HG03108 (cell line): Measurements from ENCODE around the gene LPIN1.
"Not testable (repeated sequence)": the region's sequence is repeated elsewhere in the genome, so short reads cannot be mapped to it uniquely, and the experiment has no call there.

ENCODE experiments used
- ATAC-seq: cut with Tn5 transposase; IDR thresholded peaks from one replicate; pipeline ENCODE4 v1.9.1; 2021; ENCODE audit warnings: moderate library complexity; ENCODE audit not compliant: unreplicated experiment

The LPIN1 gene

GRCh38 chr2:11807156-11808015 lies 61.0 kb downstream of the LPIN1 start:
- no peak for ATAC-seq

GRCh38 chr2:11808016-11808400 lies 61.6 kb downstream of the LPIN1 start:
- no peak for ATAC-seq

GRCh38 chr2:11809586-11810236 lies 63.3 kb downstream of the LPIN1 start:
- no peak for ATAC-seq

GRCh38 chr2:11810237-11810977 lies 64.0 kb downstream of the LPIN1 start:
- ATAC-seq: no peak

GRCh38 chr2:11811036-11811654 lies 64.7 kb downstream of the LPIN1 start:
- ATAC-seq: no peak

- ATAC-seq: no peak
Observed at GRCh38 chr2:11812466-11813248, 66.2 kb downstream of the LPIN1 start.

GRCh38 chr2:11813345-11813744 lies 66.9 kb downstream of the LPIN1 start:
- not testable (repeated sequence) for ATAC-seq

- no peak for ATAC-seq
Observed at GRCh38 chr2:11813951-11814350, 67.5 kb downstream of the LPIN1 start.

GRCh38 chr2:11814979-11815510 lies 68.6 kb downstream of the LPIN1 start:
- ATAC-seq: no peak

- ATAC-seq: not testable (repeated sequence)
Observed at GRCh38 chr2:11816935-11817334, 70.5 kb downstream of the LPIN1 start.

GRCh38 chr2:11819235-11819729 lies 72.8 kb downstream of the LPIN1 start:
- no peak for ATAC-seq

- no peak for ATAC-seq
Observed at GRCh38 chr2:11820650-11821049, 74.2 kb downstream of the LPIN1 start.

GRCh38 chr2:11821705-11822104 lies 75.3 kb downstream of the LPIN1 start:
- no peak for ATAC-seq

GRCh38 chr2:11822359-11822745 lies 75.9 kb downstream of the LPIN1 start:
- not testable (repeated sequence) for ATAC-seq

GRCh38 chr2:11822746-11823451 lies 76.5 kb downstream of the LPIN1 start:
- ATAC-seq: no peak

GRCh38 chr2:11824901-11825828 lies 78.7 kb downstream of the LPIN1 start:
- ATAC-seq: no peak

GRCh38 chr2:11827547-11827946 lies 81.1 kb downstream of the LPIN1 start:
- no peak for ATAC-seq

GRCh38 chr2:11828933-11829323 lies 82.5 kb downstream of the LPIN1 start:
- ATAC-seq: no peak
